Astrocyte of the hippocampus (primary cell): ENCODE measurements around the gene SERPINB6.
"Not testable (repeated sequence)": the region's sequence is repeated elsewhere in the genome, so short reads cannot be mapped to it uniquely, and the experiment has no call there.

ENCODE experiments used
- DNase-seq: peaks from one replicate; pipeline ENCODE4 v3.0.0; 2011; ENCODE audit warnings: low read depth, low spot score

SERPINB6 gene

DNA sequence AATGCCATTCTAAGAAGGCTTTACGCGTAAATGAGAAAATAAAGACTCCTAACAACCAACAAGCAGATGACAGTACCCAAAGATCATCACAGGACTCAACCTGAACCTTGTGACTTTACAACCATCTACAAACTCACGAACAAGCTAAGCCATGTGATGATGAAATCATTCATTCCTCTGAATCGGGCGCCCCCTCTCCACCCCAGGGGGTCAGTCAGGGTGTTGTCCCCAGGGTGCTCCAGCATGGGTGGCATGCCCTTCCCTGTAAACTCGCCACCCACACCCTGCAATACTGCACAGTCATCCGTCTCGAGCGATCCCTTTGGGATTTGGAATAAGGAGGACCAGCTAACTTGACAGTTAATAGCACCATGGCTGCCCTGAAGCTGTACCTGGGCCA, 12.6 kb downstream of the SERPINB6 start:
- no peak for DNase-seq

DNA sequence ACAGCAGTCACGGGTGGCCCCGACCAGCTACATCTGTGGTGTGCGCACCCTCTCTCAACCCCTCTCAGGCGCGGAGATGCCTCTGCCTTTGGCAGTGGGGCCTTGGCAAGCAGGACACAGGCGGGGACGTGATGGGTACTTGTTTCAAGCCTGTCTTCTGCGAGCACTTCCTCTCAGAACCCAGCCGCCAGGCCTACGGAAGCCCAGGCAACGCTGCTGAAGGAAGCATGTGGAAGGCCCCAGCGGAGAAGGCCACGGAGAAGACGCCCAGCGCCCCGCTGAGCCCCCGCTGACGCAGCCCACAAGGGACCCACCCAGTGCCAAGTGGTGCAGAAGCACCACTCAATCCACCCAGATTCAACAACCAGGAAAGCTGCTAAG, 13.0 kb downstream of the SERPINB6 start:
- DNase-seq: no peak

DNA sequence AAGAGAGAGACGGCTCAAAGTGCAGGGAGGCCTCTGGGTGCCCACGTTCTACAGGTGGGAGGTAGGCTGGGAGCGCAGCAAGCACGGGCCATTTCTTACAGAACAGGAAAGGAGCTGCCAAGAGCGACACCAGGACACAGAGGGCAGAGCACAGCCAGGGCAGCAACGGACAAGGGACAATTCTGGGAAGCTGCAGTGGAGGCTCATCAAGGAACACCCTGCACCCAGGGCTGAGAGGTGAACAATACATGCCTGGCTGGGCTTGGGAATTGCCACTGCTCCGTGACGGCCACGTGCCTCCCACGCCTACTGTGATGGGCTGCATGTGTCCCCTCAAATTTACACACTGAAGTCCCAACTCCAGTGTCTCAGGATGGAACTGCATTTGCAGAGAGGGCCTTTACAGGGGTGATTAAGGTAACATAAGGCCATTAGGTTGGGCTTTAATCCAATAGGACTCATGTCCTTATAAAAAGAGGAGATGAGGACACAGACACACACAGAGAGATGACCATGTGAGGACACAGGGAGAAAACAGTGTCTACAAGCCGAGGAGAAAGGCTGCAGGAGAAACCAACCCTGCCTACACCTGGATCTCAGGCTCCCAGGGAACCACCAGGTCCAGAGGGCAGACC, 13.6 kb downstream of the SERPINB6 start:
- DNase-seq: no peak

DNA sequence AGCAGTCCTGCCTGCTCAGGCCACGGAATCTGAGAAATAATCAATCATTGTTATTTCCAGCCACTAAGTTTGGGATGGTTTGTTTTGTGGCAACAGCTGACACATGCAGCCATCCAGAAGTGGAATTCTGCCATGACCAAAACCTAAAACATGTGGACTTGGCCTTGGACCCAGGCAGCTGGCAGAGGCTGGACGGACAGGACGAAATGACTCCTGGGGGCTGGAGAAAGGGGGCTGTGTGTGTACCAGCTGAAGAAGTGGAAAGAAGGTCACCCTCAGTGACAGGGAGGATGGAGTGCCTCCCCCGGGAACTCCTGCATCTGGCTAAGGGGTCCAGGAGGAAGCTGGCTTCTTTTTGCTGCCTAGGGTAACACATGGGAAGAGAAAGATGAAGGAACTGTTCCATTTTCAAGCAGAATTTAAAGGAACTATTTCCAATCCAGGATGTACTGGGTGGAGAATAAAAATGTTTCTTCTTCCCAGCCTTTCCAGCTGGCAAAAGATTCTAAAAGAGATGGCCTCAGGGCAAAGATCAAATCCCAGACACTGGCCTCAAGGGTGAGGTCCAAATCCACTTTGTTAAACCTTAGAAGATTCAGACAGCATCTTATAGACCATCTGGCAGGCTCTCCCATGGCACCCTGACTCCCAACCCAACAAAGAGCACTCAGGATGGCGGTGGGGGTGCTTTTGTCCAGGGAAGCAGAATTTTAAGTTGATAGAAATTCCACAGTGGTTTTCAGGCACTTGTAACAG, 14.3 kb downstream of the SERPINB6 start:
- DNase-seq: peak; percentile 54

DNA sequence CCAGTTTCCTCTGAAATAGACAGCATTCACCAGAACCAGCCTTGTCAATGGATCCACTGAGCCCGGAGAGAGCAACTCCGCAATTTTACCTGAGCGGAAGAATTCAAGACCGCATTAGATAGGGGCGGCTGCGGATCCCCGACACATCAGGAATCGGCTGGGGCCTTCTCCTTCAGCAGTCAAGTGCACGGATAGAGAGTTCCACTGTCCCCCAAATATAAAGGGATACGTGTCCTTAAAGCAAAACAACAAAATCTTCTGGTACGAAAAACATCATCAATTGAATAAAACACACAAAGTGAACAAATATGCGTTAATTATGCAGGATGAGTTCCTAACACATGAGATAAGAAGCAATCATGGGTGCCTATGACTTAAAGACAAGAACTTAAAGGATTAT, 18.3 kb downstream of the SERPINB6 start:
- no peak for DNase-seq

DNA sequence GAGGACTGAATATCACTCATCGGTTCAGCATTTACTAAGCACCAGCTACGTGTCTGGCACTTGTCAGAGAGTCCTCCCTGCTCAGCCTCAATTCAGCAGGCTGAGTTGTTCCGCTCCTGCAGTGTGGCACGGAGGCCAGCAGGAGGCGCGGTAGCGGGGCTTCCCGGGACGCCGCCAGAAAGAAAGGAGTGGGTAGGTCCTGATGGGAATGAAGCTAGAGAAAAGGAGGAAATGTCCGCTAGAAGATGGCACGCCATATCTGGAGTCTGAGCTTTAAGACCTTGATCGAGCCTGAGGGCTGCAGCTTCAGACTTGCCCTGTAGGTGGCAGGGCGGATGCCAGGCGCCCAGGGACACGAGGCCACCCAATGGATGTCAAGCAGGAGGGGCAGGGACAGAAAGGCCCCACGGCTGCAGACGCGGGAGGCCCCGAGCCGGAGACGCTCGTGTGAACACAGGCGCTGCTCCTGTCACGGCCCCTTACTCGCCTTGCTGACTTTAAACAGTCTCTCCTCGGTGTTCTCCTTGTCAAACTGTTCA, 18.7 kb downstream of the SERPINB6 start:
- DNase-seq: peak; percentile 93

DNA sequence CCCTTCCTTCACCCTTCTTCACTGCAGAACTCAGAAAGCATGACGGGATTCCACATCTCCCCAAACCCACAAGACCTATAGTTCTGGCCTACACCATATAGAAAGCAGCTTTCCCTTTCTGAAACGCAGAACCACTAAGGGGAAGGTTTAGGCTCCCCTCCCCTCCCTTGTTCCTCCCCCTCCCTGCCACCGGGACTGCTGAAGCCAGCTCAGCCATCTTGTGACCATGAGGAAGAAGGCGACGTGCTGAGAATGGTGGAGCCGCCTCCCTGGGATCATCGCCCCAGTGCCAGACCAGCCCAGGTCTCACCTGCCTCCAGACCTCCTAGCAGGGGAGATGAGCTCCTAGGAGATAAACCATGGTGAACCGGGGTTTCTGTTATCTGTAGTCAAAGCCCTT, 19.6 kb downstream of the SERPINB6 start:
- DNase-seq: no peak

DNA sequence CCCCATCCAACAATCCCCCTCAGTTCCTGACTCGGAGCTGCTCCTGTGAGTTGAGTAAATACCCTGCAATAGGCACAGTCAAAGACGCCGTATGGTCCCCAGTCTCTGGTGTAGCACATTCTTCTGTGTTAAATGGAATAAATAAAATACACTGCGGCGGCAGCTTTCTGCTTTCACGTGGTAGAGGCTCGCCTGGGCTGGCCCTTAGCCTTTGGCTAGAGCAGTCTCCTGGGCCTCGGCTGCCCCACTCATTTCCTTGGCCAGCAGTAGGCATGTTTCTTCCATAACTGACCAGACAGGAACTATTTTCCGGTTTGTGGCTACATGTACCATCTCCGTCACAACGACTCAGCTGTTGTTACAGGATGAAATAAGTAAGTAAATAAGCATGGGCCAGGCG, 20.7 kb downstream of the SERPINB6 start:
- DNase-seq: no peak

DNA sequence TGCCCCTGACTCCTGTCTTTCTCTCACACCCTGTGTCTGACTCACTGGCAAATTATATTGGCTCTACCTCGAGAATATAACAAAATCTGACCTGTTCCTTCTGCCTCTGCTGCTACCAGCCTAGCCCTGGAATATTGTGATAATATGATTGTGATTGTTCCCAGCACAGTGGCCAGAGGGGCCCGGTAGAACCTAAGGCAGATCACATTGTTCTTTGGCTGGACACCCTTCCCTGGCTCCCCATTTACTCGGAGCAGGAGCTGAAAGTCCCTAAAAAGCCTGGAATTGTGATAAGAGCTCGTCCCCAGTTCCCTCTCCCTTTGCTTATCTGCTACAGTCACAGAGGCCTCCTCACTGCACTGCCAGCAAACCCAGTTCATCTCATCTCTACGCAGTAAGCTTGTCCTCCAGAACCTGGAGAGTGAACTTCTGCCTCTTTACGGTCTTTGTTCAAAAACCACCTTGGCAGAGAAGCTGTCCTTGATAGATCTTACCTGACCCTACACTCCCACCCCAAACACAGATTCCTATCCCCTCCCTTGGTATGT, 21.8 kb downstream of the SERPINB6 start:
- DNase-seq: no peak

DNA sequence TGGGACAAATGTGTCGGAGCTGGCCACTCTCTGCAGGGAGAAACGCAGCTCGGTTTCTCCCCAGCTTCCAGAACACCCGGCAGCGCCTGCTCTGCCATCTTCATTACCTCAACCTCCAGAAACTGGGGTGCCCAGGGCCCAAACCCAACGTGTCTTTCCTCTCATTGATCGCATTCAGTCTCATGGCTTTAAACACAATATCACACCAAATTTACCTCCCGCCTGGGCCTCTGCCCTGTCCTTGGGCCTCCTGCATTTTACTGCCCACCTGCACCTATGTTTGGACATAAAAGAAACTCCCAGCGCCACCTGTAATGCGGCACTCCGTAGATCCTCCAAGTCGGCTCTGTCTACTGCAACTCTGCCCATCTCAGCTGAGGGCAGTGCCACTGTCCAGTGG, 22.2 kb downstream of the SERPINB6 start:
- DNase-seq: no peak

DNA sequence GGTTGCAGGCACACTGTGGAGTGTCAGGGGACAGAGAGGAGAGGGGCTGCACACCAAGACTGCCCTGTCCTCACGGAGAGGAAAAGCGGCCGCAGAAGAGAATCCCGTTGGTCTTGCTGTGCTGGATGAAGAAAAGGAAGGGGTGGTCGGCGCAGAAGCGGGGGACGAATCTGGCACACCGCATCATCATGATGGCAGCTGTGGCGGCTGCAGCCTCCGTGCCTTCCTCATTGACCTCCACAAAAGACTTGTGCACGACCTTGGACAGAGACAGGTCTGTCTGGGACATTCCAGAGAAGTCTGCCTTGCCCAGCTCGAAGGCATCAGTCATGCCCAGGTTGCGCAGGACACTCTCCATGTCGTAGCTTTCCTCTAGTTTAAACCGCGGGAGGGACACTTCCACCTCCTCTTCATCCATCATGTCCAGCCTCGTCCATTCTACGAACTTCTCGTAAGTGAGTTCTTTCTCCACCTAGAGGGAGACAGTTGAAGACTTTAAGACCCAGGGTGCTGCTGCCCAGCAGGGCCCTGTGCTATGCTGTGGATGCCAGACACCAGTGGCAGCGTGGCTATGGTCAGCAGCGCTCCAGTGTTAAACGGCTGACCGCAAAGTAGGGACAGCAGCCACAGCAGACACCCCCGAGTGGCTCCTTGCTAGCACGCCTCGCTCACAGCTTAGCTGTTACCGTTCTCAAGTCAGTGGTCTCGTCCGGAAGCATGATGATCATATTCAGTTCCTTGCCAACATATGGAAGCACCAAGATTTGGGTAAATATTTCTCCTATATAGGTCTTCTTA, 22.9 kb downstream of the SERPINB6 start:
- no peak for DNase-seq

DNA sequence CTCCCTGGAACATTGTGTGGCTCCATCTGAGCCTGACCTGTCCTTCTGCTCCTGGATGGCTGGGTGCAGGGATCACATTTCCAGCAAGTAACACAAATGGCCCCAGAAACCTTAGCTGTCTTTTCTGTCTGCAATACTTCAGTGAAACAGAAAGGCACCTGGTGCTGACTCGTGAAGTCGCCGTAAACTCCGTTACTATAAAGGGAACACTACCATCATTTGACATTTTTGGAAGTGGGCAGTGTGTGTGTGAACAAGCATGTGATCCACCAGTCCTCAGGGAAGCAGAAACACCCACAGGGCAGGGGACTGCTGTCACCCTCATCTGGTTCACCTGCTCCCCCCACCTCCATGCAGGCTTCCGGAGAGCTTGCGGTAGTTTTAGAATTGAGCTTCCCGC, 23.9 kb downstream of the SERPINB6 start:
- DNase-seq: no peak

DNA sequence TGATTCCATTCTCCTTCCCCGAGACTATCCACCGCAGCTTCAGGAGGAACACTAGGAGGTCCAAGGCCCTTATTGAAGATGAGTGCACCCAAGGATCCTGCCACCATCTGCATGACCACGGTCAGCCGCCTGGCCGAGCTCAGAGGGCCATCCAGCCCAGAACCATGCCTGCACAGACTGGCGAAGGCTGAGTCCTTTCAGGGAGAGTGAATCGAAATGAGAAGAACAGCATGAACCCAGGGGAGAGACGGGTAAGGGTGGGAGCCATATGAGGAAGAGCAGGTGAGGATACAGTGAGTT, 26.3 kb downstream of the SERPINB6 start:
- DNase-seq: no peak

DNA sequence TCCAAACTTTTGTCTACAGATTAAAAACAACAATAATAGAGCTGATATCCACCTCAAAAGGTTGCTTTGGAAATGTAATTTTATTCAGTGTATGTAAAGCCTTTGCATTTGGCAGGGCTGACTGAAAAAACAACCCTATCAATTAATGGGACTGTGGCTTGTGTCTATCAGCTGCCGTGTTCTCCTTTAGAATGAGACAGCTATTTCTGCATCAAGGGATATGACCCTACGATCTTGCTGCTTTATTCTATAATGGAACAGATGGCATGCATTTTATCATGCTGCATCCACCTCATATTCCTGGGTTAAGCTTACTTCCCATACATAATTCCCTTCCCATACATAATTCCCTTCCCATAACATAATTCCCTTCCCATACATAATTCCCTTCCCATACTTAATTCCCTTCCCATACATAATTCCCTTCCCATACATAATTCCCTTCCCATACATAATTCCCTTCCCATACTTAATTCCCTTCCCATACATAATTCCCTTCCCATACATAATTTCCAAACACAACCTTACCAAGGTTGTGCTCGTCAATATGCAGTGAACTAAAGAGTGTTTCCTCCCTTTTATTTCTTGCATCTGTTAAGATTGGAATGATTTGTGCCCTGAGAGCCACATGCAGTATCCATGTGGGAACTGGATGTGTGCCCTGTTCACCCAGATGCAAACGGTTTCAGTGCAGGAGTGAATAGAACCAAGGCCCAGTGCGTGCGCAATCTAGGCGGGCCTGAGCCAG, 26.8 kb downstream of the SERPINB6 start:
- DNase-seq: no peak

DNA sequence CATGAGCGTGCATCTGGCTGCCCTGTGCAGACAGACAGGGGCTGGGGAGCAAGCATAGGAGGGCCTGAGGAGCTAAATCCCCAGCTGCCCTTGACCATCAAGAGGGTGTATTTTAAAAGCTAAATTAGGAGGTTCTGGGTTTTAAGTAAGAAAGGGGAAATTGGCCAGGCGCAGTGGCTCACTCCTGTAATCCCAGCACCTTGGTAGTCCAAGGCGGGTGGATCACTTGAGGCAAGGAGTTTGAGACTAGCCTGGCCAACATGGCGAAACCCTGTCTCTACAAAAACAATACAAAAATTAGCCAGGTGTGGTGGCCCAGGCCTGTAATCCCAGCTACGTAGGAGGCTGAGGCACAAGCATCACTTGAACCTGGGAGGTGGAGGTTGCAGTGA, 27.8 kb downstream of the SERPINB6 start:
- no peak for DNase-seq

DNA sequence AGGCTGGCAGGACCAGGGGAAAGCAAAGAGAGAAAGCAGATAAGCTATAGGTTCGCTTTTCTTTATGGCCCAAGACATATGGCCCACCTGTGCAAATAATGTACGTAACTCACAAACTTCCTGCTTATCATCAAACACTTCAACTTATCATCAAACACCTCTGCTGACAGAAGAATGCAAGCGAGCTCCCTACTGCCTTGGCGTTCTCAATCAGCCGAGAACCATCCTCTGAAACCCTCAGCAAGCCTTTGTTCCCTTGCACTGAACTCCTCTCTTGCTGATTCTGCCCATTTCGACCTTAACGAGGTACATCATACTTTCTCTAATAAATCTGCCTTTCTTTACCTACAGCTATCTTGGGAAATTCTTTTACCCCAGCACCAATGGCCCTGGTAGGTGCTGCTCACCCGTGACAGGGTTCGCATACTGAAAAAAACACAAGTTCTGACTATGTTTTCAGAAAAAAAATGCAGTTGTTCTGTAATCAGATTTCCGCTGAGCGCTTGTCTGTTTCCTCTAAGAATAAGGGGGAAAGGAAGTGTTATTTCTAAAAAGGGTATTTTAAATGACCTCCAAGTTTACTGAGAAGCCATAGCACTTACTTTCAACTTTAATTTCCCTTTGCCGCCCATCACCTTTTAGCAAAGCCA, 28.3 kb downstream of the SERPINB6 start:
- DNase-seq: no peak

DNA sequence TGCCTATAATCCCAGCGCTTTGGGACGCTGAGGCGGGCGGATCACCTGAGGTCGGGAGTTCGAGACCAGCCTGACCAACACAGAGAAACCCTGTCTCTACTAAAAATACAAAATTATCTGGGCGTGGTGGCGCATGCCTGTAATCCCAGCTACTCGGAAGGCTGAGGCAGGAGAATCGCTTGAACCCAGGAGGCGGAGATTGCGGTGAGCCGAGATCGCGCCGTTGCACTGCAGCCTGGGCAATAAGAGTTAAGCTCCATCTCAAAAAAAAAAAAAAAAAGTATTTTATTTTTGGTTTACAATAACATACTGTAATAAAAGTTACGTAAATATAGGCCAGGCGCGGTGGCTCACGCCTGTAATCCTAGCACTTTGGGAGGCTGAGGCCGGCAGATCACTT, 29.3 kb downstream of the SERPINB6 start:
- not testable (repeated sequence) for DNase-seq

DNA sequence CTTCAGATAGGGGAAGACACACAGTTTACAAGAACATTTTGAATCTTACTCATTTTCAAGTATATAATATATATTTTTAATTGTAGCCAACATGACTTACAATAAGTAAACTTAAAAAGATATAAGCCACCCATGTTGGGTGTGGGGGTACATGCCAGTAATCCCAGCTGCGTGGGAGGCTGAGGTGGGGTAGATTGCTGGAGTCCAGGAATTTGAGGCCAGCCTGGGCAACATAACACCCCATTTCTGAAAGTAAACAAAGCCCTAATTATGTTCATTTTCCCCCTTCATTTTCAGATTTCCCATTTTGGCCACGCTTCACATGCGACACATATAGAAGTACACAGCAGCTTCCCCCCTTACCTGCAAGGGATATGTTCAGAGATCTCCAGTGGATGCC, 30.5 kb downstream of the SERPINB6 start:
- DNase-seq: no peak

DNA sequence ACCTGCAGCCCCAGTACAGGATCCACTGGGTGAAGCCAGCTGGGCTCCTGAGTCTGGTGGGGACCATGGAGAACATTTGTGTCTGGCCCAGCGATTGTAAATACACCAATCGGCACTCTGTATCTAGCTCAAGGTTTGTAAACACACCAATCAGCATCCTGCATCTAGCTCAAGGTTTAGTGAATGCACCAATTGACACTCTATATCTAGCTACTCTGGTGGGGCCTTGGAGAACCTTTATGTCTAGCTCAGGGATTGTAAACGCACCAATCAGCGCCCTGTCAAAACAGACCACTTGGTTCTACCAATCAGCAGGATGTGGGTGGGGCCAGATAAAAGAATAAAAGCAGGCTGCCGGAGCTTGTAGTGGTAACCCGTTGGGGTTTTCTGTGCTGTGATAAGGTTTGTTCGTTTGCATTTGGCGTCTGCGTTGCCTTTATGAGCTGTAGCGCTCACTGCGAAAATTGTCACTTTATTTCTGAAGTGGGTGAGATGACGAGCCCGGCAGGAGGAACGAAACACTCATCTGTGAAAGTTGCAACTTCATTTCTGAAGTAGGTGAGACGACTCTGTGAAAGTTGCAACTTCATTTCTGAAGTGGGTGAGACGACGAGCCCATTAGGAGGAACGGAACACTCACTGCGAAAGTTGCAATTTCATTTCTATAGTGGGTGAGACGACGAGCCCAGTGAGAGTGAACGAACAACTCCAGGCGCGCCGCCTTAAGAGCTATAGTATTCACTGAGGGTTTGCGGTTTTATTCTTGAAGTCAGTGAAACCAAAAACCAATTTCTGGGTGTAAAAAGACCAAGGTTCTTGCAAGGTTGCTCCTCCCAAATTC, 31.1 kb downstream of the SERPINB6 start:
- no peak for DNase-seq

DNA sequence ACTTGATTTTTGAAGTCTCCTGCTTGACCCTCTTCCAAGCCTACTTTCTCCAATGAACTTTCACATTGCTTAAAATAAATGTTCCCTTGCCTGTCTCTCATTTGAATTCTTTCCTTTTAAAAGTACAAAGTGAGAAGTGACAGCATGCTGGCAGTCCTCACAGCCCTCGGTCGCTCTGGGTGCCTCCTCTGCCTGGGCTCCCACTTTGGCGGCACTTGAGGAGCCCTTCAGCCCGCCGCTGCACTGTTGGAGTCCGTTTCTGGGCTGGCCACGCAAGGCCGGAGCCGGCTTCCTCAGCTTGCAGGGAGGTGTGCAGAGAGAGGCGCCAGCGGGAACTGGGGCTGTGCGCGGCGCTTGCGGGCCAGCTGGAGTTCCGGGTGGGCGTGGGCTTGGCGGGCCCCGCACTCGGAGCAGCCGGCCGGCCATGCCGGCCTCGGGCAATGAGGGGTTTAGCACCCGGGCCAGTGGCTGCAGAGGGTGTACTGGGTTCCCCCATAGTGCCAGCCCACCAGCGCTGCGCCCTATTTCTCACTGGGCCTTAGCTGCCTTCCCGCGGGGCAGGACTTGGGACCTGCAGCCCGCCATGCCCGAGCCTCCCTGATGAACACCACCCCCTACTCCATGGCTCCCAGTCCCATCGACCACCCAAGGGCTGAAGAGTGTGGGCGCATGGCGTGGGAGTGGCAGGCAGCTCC, 31.9 kb downstream of the SERPINB6 start:
- no peak for DNase-seq
